Measurements from ENCODE around the gene MAPK1. TPM values are rescaled to one million over a fixed set of nuclear protein-coding genes. Genes with fewer than 3 reads are reported as not detected.
"Not testable (repeated sequence)": the region's sequence is repeated elsewhere in the genome, so short reads cannot be mapped to it uniquely, and the experiment has no call there.

Gene MAPK1
- total RNA-seq, 1 experiment from 2014 or later, result 136 TPM

DNA sequence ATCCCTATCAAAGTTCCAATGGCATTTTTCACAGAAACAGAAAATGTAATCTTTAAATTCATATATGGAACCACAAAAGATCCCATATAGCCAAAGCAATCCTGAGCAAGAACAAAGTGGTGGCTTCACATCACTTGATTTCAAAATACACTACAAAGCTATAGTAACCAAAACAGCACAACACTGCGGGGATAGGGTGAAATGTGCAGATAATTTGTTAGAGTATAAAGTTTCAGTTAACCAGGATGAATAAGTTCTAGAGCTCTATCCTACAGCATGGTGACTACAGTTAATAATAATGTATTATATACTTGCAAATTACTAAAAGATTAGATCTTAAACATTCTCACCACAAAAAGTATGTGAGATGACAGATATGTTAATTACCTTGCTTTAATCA is 55.5 kb downstream of the MAPK1 start:
- BruUV-seq (replicated peaks), result no TSS peak
- intact Hi-C loops (cut with micrococcal nuclease; ENCODE audit: unreplicated experiment), result no loop called here
- Histone ChIP-seq H3K4me3 (ENCODE audit: low read depth, low read length) (no peak overlapping the region), H3K27me3 (replicated peaks; ENCODE audit: control insufficient read depth, insufficient read depth, low read length) (no peaks in the 10 kb centered on the region), H3K9me3 (no peaks in the 10 kb centered on the region), H3K36me3 (ENCODE audit: control insufficient read depth, insufficient read depth, low read length) (no peaks in the 10 kb centered on the region), H3K4me1 (no peaks in the 10 kb centered on the region)
- TF ChIP-seq, protein P1, sequence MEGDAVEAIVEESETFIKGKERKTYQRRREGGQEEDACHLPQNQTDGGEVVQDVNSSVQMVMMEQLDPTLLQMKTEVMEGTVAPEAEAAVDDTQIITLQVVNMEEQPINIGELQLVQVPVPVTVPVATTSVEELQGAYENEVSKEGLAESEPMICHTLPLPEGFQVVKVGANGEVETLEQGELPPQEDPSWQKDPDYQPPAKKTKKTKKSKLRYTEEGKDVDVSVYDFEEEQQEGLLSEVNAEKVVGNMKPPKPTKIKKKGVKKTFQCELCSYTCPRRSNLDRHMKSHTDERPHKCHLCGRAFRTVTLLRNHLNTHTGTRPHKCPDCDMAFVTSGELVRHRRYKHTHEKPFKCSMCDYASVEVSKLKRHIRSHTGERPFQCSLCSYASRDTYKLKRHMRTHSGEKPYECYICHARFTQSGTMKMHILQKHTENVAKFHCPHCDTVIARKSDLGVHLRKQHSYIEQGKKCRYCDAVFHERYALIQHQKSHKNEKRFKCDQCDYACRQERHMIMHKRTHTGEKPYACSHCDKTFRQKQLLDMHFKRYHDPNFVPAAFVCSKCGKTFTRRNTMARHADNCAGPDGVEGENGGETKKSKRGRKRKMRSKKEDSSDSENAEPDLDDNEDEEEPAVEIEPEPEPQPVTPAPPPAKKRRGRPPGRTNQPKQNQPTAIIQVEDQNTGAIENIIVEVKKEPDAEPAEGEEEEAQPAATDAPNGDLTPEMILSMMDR (IDR thresholded peaks at IDR 0.05; ENCODE audit: insufficient read depth in 1 of 2, low read depth in 1 of 2, low read length in 1 of 2, severe bottlenecking in 1 of 2, unreplicated experiment in 1 of 2), result no peak
- no peaks in the 10 kb centered on the region for H3K27me3 Mint-ChIP-seq (ENCODE audit: insufficient read depth, unreplicated experiment)
- DNase-seq, result no peak
- ChIA-PET CTCF (no interaction called here), POLR2A (no interaction called here)
- H3K27ac Mint-ChIP-seq (ENCODE audit: unreplicated experiment), result no peak overlapping the region
- H3K36me3 Mint-ChIP-seq (ENCODE audit: insufficient read depth, unreplicated experiment), result peaks cover 24% of the 10 kb centered on the region
- H3K9me3 Mint-ChIP-seq (ENCODE audit: unreplicated experiment), result no peaks in the 10 kb centered on the region
- no peaks in the 10 kb centered on the region for H3K4me1 Mint-ChIP-seq (ENCODE audit: low read depth, unreplicated experiment)
- no peak overlapping the region for H3K4me3 Mint-ChIP-seq (ENCODE audit: unreplicated experiment)

DNA sequence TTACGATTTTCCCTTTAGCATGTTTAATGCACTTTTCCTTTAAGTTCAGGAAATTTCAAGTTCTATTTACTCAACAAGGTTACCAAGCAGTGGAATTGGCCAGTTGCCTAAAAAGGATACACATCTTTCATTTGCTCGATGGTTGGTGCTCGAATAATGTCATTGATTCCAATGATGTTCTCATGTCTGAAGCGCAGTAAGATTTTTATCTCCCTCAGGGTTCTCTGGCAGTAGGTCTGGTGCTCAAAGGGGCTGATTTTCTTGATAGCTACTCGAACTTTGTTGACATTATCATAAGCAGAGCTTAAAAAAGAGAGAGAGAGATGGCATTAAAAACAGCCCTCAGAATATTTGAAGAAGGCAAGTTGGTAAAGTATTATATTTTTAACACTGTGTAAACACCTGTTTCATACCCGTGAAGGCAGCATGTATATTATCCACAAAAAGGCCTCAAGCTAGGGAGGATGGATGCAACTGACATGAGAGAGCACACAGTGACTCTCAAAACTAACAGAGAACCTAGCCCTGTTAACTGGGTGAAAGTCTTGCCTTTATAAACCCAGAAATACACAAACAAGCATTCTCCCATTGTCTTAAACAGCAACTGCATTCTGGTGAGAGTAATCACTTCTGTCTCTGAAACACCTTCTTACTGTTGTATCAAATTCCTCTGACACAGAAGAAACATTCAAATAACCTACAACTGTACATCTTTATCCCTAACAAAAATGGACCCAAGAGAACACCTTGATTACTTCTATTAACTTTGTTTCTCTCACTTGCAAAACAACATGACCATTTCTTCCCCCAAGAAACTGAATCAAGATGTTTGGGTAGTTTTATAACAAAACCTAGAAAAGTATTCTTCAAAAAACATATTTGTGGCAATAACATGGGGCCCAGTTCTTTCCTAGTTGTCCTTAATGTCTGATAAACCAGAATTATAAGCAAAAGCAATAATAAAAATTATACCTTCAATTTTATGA is 59.6 kb downstream of the MAPK1 start:
- BruUV-seq (replicated peaks), result no TSS peak
- intact Hi-C loops (cut with micrococcal nuclease; ENCODE audit: unreplicated experiment), result no loop called here
- CTCF ChIA-PET, result no interaction called here
- H3K4me3 Mint-ChIP-seq (ENCODE audit: unreplicated experiment), result no peak overlapping the region
- POLR2A ChIA-PET, result no interaction called here
- no peak for DNase-seq
- TF ChIP-seq, protein P1 (IDR thresholded peaks at IDR 0.05; ENCODE audit: insufficient read depth in 1 of 2, low read depth in 1 of 2, low read length in 1 of 2, severe bottlenecking in 1 of 2, unreplicated experiment in 1 of 2), result no peak
- peaks cover 39% of the 10 kb centered on the region for H3K36me3 Mint-ChIP-seq (ENCODE audit: insufficient read depth, unreplicated experiment)
- no peaks in the 10 kb centered on the region for H3K27me3 ChIP-seq (replicated peaks; ENCODE audit: control insufficient read depth, insufficient read depth, low read length)
- H3K9me3 Mint-ChIP-seq (ENCODE audit: unreplicated experiment), result no peaks in the 10 kb centered on the region
- no peaks in the 10 kb centered on the region for H3K36me3 ChIP-seq (ENCODE audit: control insufficient read depth, insufficient read depth, low read length)
- H3K4me3 ChIP-seq (ENCODE audit: low read depth, low read length), result no peak overlapping the region
- H3K9me3 ChIP-seq, result no peaks in the 10 kb centered on the region
- no peak overlapping the region for H3K27ac Mint-ChIP-seq (ENCODE audit: unreplicated experiment)
- no peaks in the 10 kb centered on the region for H3K4me1 ChIP-seq
- no peaks in the 10 kb centered on the region for H3K27me3 Mint-ChIP-seq (ENCODE audit: insufficient read depth, unreplicated experiment)
- H3K4me1 Mint-ChIP-seq (ENCODE audit: low read depth, unreplicated experiment), result no peaks in the 10 kb centered on the region

DNA sequence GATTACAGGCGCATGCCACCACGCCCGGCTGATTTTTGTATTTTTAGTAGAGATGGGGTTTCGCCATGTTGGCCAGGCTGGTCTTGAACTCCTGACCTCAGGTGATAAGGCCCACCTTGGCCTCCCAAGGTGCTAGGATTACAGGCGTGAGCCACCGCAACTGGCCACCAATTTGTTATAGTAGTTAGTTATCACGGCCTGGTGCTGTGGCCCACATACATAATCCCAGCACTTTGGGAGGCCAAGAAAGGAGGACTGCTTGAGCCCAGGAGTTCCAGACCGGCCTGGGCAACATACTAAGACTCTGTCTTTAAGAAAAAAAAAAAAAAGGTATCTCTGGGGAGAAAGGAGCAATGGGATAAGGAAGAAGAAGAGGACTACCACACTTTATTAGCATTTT is 62.1 kb downstream of the MAPK1 start:
- H3K4me1 ChIP-seq; H3K9me3 ChIP-seq; H3K27me3 ChIP-seq (replicated peaks; ENCODE audit: control insufficient read depth, insufficient read depth, low read length); H3K36me3 ChIP-seq (ENCODE audit: control insufficient read depth, insufficient read depth, low read length); H3K27ac Mint-ChIP-seq (ENCODE audit: unreplicated experiment); H3K4me3 Mint-ChIP-seq (ENCODE audit: unreplicated experiment); H3K27me3 Mint-ChIP-seq (ENCODE audit: insufficient read depth, unreplicated experiment); CTCF ChIA-PET; H3K4me1 Mint-ChIP-seq (ENCODE audit: low read depth, unreplicated experiment); DNase-seq; BruUV-seq (replicated peaks); H3K9me3 Mint-ChIP-seq (ENCODE audit: unreplicated experiment); POLR2A ChIA-PET; intact Hi-C loops (cut with micrococcal nuclease; ENCODE audit: unreplicated experiment); H3K4me3 ChIP-seq (ENCODE audit: low read depth, low read length): not testable (repeated sequence)
- peaks cover 58% of the 10 kb centered on the region for H3K36me3 Mint-ChIP-seq (ENCODE audit: insufficient read depth, unreplicated experiment)
